ENCODE results near the gene RFWD3. TPM values are rescaled to one million over a fixed set of nuclear protein-coding genes. Genes with fewer than 3 reads are reported as not detected.

The RFWD3 gene
- total RNA-seq, 3 donors from 2014 or later (not counting 1 experiment from before 2014, with no cell fraction given) = 41.1 to 53.4 (median 47.5) TPM

- peaks cover 8% of the 10 kb centered on the region for H3K36me3 Mint-ChIP-seq
- peaks cover 6% of the 10 kb centered on the region in 2 donors for H3K4me1 Mint-ChIP-seq
- intact Hi-C loops (cut with micrococcal nuclease) = loop anchor here (10.0 kb wide), 1 partner anchor 119 kb away; no protein-coding TSS in a partner anchor
- H3K4me3 Mint-ChIP-seq = no peak overlapping the region
- peak; percentile 60 to 79 (median 77) for ATAC-seq
- H3K36me3 ChIP-seq (ENCODE audit: control insufficient read depth, insufficient read depth, low read length) = peaks cover 55% of the 10 kb centered on the region
- TF ChIP-seq CTCF (IDR thresholded peaks at IDR 0.05) = peak; percentile 66
- no peaks in the 10 kb centered on the region for H3K4me1 ChIP-seq (ENCODE audit: control insufficient read depth, insufficient read depth, low read length)
- no peaks in the 10 kb centered on the region for H3K27me3 Mint-ChIP-seq (ENCODE audit: low read depth in 2 of 2)
- no peaks in the 10 kb centered on the region for H3K27me3 ChIP-seq (ENCODE audit: control insufficient read depth, insufficient read depth, low read length)
- H3K4me3 ChIP-seq (ENCODE audit: low read length) = no peak overlapping the region
- H3K9me3 ChIP-seq (ENCODE audit: control insufficient read depth, insufficient read depth, low read length) = no peaks in the 10 kb centered on the region
- peak overlapping the region; percentile 10 to 24 for H3K27ac Mint-ChIP-seq
- no peaks in the 10 kb centered on the region for H3K9me3 Mint-ChIP-seq
- 34% methylated on average over 4 of the region's 4 CpGs for WGBS (ENCODE audit: insufficient coverage)
- no peak overlapping the region for H3K27ac ChIP-seq (ENCODE audit: low read length)
- DNase-seq = peak in 1 of 2 donors; percentile 74
These were observed 43.4 kb downstream of the RFWD3 start for GRCh38 chr16:74623214-74623838.

GRCh38 chr16:74622005-74622404, 44.7 kb downstream of the RFWD3 start:
- DNase-seq (no peak), ATAC-seq (no peak)
- Histone ChIP-seq H3K4me1 (ENCODE audit: control insufficient read depth, insufficient read depth, low read length) (no peaks in the 10 kb centered on the region), H3K4me3 (ENCODE audit: low read length) (no peak overlapping the region), H3K27ac (ENCODE audit: low read length) (no peak overlapping the region), H3K36me3 (ENCODE audit: control insufficient read depth, insufficient read depth, low read length) (peaks cover 45% of the 10 kb centered on the region), H3K27me3 (ENCODE audit: control insufficient read depth, insufficient read depth, low read length) (no peaks in the 10 kb centered on the region), H3K9me3 (ENCODE audit: control insufficient read depth, insufficient read depth, low read length) (no peaks in the 10 kb centered on the region)
- peaks cover 6% of the 10 kb centered on the region in 2 donors for H3K4me1 Mint-ChIP-seq
- no peak overlapping the region for H3K27ac Mint-ChIP-seq
- intact Hi-C loops (cut with micrococcal nuclease) = loop anchor here (10.0 kb wide), 1 partner anchor 117 kb away; no protein-coding TSS in a partner anchor
- H3K36me3 Mint-ChIP-seq = peaks cover 8% of the 10 kb centered on the region
- WGBS (ENCODE audit: insufficient coverage) = 97% methylated on average over 4 of the region's 4 CpGs
- H3K9me3 Mint-ChIP-seq = no peaks in the 10 kb centered on the region
- H3K27me3 Mint-ChIP-seq (ENCODE audit: low read depth in 2 of 2) = no peaks in the 10 kb centered on the region
- no peak overlapping the region for H3K4me3 Mint-ChIP-seq
- no peak for TF ChIP-seq CTCF (IDR thresholded peaks at IDR 0.05)

- Mint-ChIP-seq H3K27me3 (ENCODE audit: low read depth in 2 of 2) (no peaks in the 10 kb centered on the region), H3K36me3 (no peaks in the 10 kb centered on the region), H3K9me3 (no peaks in the 10 kb centered on the region), H3K27ac (peak overlapping the region in 1 of 2 donors; percentile 35), H3K4me1 (no peaks in the 10 kb centered on the region), H3K4me3 (no peak overlapping the region)
- H3K27ac ChIP-seq (ENCODE audit: low read length) = no peak overlapping the region
- no peaks in the 10 kb centered on the region for H3K4me1 ChIP-seq (ENCODE audit: control insufficient read depth, insufficient read depth, low read length)
- no peaks in the 10 kb centered on the region for H3K27me3 ChIP-seq (ENCODE audit: control insufficient read depth, insufficient read depth, low read length)
- 96% methylated on average over 1 of the region's 1 CpG for WGBS (ENCODE audit: insufficient coverage)
- ATAC-seq (no peak), DNase-seq (no peak)
- no peaks in the 10 kb centered on the region for H3K9me3 ChIP-seq (ENCODE audit: control insufficient read depth, insufficient read depth, low read length)
- H3K4me3 ChIP-seq (ENCODE audit: low read length) = no peak overlapping the region
- intact Hi-C loops (cut with micrococcal nuclease) = no loop called here
- TF ChIP-seq CTCF (IDR thresholded peaks at IDR 0.05) = no peak
- H3K36me3 ChIP-seq (ENCODE audit: control insufficient read depth, insufficient read depth, low read length) = peaks cover 9% of the 10 kb centered on the region
These were observed 49.4 kb downstream of the RFWD3 start for GRCh38 chr16:74617206-74617788.
